PC-3 (cell line): ENCODE results near the gene RALGPS1.

Experiments used
- CTCF ChIP-seq: fragments of 300-600 bp; sonication (generic); conservative IDR thresholded peaks from 2 replicates; pipeline ENCODE4 v1.5.1; 2017; ENCODE audit warnings: antibody characterized with exemption, low read depth, mild to moderate bottlenecking, low read length
- EZH2 ChIP-seq: fragments of 300-600 bp; sonication (generic); IDR thresholded peaks from one replicate; pipeline ENCODE4 v1.6.1; 2017; ENCODE audit warnings: antibody characterized with exemption, mild to moderate bottlenecking, low read length; ENCODE audit not compliant: unreplicated experiment

GRCh38 chr9:127105805-127106465 lies 191.4 kb downstream of the RALGPS1 start:
- TF ChIP-seq CTCF: no peak
- TF ChIP-seq EZH2: no peak
